Thoracic aorta (tissue), 2 donors: ENCODE measurements around the gene DOCK4. TPM values are rescaled to one million over a fixed set of nuclear protein-coding genes. Genes with fewer than 3 reads are reported as not detected.

ENCODE experiments used
- ATAC-seq: fragments of 150-250 bp; one replicate; pipeline ENCODE4 v1.8.0; 2017; ENCODE audit warnings: low read depth; ENCODE audit not compliant: insufficient number of reproducible peaks, low FRiP score
- DNase-seq: peaks from one replicate; pipeline ENCODE4 v3.0.0-alpha.2; 2020; ENCODE audit warnings: low spot score
- H3K27ac ChIP-seq, 2 donors: fragments of 200-600 bp; sonication (generic); 1 replicate in 1 of 2; 2 replicates in 1 of 2; pipeline ENCODE4 v1.5.1; 2016; ENCODE audit warnings: mild to moderate bottlenecking in 2 of 2, moderate library complexity in 2 of 2
- H3K27me3 ChIP-seq: fragments of 200-600 bp; sonication (generic); replicated peaks from 2 replicates; pipeline ENCODE4 v1.6.0; 2016; ENCODE audit warnings: mild to moderate bottlenecking; ENCODE audit not compliant: insufficient read depth
- H3K36me3 ChIP-seq: fragments of 200-600 bp; sonication (generic); one replicate; pipeline ENCODE4 v1.5.1; 2016
- H3K4me1 ChIP-seq, 2 donors: fragments of 200-600 bp; sonication (generic); 1 replicate in 1 of 2; 2 replicates in 1 of 2; pipeline versions ENCODE4 v1.5.1 to v1.6.0; 2016; ENCODE audit warnings: low read depth in 2 of 2, mild to moderate bottlenecking in 1 of 2; ENCODE audit not compliant: control insufficient read depth in 1 of 2
- H3K4me3 ChIP-seq: fragments of 200-600 bp; sonication (generic); 2 replicates; pipeline ENCODE4 v1.5.1; 2016; ENCODE audit warnings: mild to moderate bottlenecking
- H3K9me3 ChIP-seq: fragments of 200-600 bp; sonication (generic); 2 replicates; pipeline ENCODE4 v1.5.1; 2016
- CTCF ChIP-seq: fragments of 200-600 bp; sonication (generic); IDR thresholded peaks from one replicate; pipeline ENCODE4 v1.5.1; 2019; ENCODE audit warnings: antibody characterized with exemption
- total RNA-seq, 2 donors: library from RNA; depleted of rRNA; stranded (reverse); fragments of >200 nt; gene quantifications; one replicate each; pipeline versions ENCODE4 v1.1.0 to v1.2.3, GENCODE V29; 2016

Gene DOCK4
- total RNA-seq, 2 donors from 2014 or later = 22.3 to 71.5 TPM

DNA sequence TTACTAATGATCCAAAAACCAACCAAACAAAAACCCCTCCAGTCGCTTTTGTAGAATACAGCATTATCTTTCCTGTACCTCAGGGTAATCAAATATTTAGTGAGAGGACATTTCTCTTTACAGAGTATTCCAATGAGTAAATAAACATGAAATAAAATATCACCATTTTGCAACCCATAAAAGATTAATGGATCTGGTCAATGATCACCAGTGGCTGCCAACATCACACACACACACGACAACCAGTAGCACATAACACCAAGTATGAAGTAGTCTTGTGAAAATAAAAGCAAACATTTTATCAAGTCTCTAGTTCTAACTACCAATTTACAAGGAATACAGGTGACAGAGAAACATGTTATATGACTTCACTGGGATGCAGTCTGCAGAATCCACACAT is 455.3 kb downstream of the DOCK4 start:
- DNase-seq (no peak), ATAC-seq (no peak)
- no peaks in the 10 kb centered on the region for H3K27me3 ChIP-seq
- H3K27ac ChIP-seq = no peak overlapping the region
- no peak for TF ChIP-seq CTCF
- H3K9me3 ChIP-seq = no peaks in the 10 kb centered on the region
- no peaks in the 10 kb centered on the region for H3K36me3 ChIP-seq
- H3K4me1 ChIP-seq = peaks cover 4 to 28% of the 10 kb centered on the region in 2 donors
- H3K4me3 ChIP-seq = no peak overlapping the region

DNA sequence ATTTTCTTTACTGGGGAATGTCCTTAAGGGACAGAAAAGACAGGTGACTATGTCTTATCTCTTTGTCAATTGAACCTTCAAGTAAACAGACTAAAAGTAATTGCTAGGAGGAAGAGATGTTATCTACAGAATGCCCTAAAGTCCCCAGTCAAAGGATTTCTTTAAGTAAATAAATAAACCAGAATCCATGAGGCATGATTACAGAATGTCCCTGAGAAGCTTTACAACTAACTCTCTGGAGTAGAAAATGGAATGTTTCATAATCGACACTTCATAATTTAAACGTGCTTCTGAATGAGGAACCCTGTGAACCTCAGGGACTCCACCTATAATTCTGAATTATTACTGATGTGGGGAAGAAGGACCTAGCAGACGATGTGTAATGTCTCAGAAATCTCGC is 456.0 kb downstream of the DOCK4 start:
- H3K36me3 ChIP-seq = no peaks in the 10 kb centered on the region
- ATAC-seq = no peak
- no peak overlapping the region for H3K4me3 ChIP-seq
- no peak overlapping the region for H3K27ac ChIP-seq
- H3K9me3 ChIP-seq = no peaks in the 10 kb centered on the region
- no peak for DNase-seq
- H3K4me1 ChIP-seq = peaks cover 4 to 22% of the 10 kb centered on the region in 2 donors
- H3K27me3 ChIP-seq = no peaks in the 10 kb centered on the region
- TF ChIP-seq CTCF = no peak

- Histone ChIP-seq H3K9me3 (no peaks in the 10 kb centered on the region), H3K27ac (no peak overlapping the region), H3K27me3 (no peaks in the 10 kb centered on the region), H3K36me3 (no peaks in the 10 kb centered on the region), H3K4me3 (no peak overlapping the region), H3K4me1 (peaks cover 4 to 20% of the 10 kb centered on the region in 2 donors)
- ATAC-seq (no peak), DNase-seq (no peak)
- TF ChIP-seq CTCF = no peak
These were observed 456.6 kb downstream of the DOCK4 start for GRCh38 chr7:111749625-111750024.

GRCh38 chr7:111747718-111748117 is 458.5 kb downstream of the DOCK4 start:
- no peaks in the 10 kb centered on the region for H3K9me3 ChIP-seq
- H3K4me3 ChIP-seq = no peak overlapping the region
- ATAC-seq (no peak), DNase-seq (no peak)
- peaks cover 0 to 12% of the 10 kb centered on the region in 2 donors for H3K4me1 ChIP-seq
- no peak overlapping the region for H3K27ac ChIP-seq
- no peaks in the 10 kb centered on the region for H3K36me3 ChIP-seq
- no peak for TF ChIP-seq CTCF
- no peaks in the 10 kb centered on the region for H3K27me3 ChIP-seq

- peaks cover 0 to 12% of the 10 kb centered on the region in 2 donors for H3K4me1 ChIP-seq
- DNase-seq (no peak), ATAC-seq (no peak)
- H3K27ac ChIP-seq = no peak overlapping the region
- no peaks in the 10 kb centered on the region for H3K27me3 ChIP-seq
- no peak for TF ChIP-seq CTCF
- no peak overlapping the region for H3K4me3 ChIP-seq
- no peaks in the 10 kb centered on the region for H3K9me3 ChIP-seq
- no peaks in the 10 kb centered on the region for H3K36me3 ChIP-seq
These were observed 459.2 kb downstream of the DOCK4 start for GRCh38 chr7:111746950-111747349.
